Uterus (tissue), 2 donors: ENCODE data around the gene R3HDM2.

Experiments
- POLR2A ChIP-seq, 2 donors: fragments of 450-650 bp; IDR thresholded peaks; one replicate each; pipeline ENCODE4 v1.6.1; 2016; ENCODE audit warnings: antibody characterized with exemption in 2 of 2, mild to moderate bottlenecking in 1 of 2, moderate library complexity in 1 of 2
- TF ChIP-seq, protein P1 (sequence below), 4 experiments: fragments of 200-600 bp in 2 of 4; fragments of 450-650 bp in 2 of 4; sonication (generic) in 2 of 4; IDR thresholded peaks; one replicate each; pipeline ENCODE4 v1.5.1; 2016 to 2019; ENCODE audit warnings: antibody characterized with exemption in 4 of 4, mild to moderate bottlenecking in 2 of 4, moderate library complexity in 1 of 4

DNA sequence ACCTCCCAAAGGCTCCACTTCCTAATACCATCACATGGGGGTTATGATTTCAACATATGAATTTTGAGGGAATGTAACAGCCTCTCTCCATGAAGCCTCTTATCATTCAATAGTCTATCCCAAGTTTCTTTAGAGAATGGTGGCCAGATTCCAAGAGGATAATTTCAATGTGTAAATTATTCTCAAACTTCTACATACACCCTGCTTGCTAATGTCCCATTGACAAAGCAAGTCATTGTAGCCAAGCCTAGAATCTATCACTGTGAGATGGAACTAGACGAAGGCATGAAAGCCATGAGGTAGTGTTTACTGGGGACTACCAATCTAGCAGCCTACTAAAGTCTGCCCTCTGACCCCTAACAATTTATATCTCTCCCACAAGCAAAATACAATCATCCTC, 7.6 kb upstream of the R3HDM2 start:
- TF ChIP-seq, protein P1, sequence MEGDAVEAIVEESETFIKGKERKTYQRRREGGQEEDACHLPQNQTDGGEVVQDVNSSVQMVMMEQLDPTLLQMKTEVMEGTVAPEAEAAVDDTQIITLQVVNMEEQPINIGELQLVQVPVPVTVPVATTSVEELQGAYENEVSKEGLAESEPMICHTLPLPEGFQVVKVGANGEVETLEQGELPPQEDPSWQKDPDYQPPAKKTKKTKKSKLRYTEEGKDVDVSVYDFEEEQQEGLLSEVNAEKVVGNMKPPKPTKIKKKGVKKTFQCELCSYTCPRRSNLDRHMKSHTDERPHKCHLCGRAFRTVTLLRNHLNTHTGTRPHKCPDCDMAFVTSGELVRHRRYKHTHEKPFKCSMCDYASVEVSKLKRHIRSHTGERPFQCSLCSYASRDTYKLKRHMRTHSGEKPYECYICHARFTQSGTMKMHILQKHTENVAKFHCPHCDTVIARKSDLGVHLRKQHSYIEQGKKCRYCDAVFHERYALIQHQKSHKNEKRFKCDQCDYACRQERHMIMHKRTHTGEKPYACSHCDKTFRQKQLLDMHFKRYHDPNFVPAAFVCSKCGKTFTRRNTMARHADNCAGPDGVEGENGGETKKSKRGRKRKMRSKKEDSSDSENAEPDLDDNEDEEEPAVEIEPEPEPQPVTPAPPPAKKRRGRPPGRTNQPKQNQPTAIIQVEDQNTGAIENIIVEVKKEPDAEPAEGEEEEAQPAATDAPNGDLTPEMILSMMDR (IDR thresholded peaks at IDR 0.05): no peak
- no peak for TF ChIP-seq POLR2A (IDR thresholded peaks at IDR 0.05)
